Activated CD8-positive, alpha-beta T cell treated with anti-CD3 and anti-CD28 coated beads for 36 hours (primary cell): Measurements from ENCODE around the gene EPOP. TPM values are rescaled to one million over a fixed set of nuclear protein-coding genes. Genes with fewer than 3 reads are reported as not detected.

Experiments
- ATAC-seq: fragments of 200-7000 bp; cut with Tn5 transposase; one replicate; pipeline ENCODE4 v1.10.0; 2021; ENCODE audit warnings: mild to moderate bottlenecking, moderate library complexity
- CTCF ChIA-PET: fragments of 350-600 bp; sonication (Branson Sonifier 250); formaldehyde crosslinking; loops from one replicate; lab custom pipeline; 2021; ENCODE audit warnings: antibody characterized with exemption; lab: Charles Lee
- POLR2A ChIA-PET: fragments of 350-600 bp; sonication (Branson Sonifier 250); formaldehyde crosslinking; loops from one replicate; lab custom pipeline; 2021; ENCODE audit warnings: antibody characterized with exemption; lab: Charles Lee
- DNase-seq: peaks from one replicate; pipeline ENCODE4 v3.0.0-alpha.2; 2020
- H3K27ac Mint-ChIP-seq: one replicate; pipeline ENCODE4 v1.8.0; 2021; ENCODE audit warnings: mild to moderate bottlenecking, mixed read lengths
- H3K27me3 Mint-ChIP-seq: one replicate; pipeline ENCODE4 v1.8.0; 2021; ENCODE audit warnings: mixed read lengths
- H3K36me3 Mint-ChIP-seq: one replicate; pipeline ENCODE4 v1.8.0; 2021; ENCODE audit warnings: low read depth, mixed read lengths
- H3K4me1 Mint-ChIP-seq: one replicate; pipeline ENCODE4 v1.8.0; 2021; ENCODE audit warnings: low read depth, mixed read lengths
- H3K4me3 Mint-ChIP-seq: one replicate; pipeline ENCODE4 v1.8.0; 2021; ENCODE audit warnings: mild to moderate bottlenecking, moderate library complexity, mixed read lengths
- H3K9me3 Mint-ChIP-seq: one replicate; pipeline ENCODE4 v1.8.0; 2021; ENCODE audit warnings: mixed read lengths
- intact Hi-C: fragments of 100-400 bp; cut with micrococcal nuclease; formaldehyde crosslinking; loops from one replicate; pipeline ENCODE4 v1.10.0; 2022
- total RNA-seq, 2 experiments: library from RNA; stranded (reverse); gene quantifications; one replicate each; pipeline ENCODE4 v1.2.3, GENCODE V29; 2021
- TF ChIP-seq, protein P1 (sequence below): fragments of 200-600 bp; IDR thresholded peaks from one replicate; pipeline ENCODE4 v1.8.0; 2022; ENCODE audit warnings: antibody characterized with exemption, mild to moderate bottlenecking

Gene EPOP
- total RNA-seq, 2 experiments from 2014 or later: 31.8 to 32.2 TPM

DNA sequence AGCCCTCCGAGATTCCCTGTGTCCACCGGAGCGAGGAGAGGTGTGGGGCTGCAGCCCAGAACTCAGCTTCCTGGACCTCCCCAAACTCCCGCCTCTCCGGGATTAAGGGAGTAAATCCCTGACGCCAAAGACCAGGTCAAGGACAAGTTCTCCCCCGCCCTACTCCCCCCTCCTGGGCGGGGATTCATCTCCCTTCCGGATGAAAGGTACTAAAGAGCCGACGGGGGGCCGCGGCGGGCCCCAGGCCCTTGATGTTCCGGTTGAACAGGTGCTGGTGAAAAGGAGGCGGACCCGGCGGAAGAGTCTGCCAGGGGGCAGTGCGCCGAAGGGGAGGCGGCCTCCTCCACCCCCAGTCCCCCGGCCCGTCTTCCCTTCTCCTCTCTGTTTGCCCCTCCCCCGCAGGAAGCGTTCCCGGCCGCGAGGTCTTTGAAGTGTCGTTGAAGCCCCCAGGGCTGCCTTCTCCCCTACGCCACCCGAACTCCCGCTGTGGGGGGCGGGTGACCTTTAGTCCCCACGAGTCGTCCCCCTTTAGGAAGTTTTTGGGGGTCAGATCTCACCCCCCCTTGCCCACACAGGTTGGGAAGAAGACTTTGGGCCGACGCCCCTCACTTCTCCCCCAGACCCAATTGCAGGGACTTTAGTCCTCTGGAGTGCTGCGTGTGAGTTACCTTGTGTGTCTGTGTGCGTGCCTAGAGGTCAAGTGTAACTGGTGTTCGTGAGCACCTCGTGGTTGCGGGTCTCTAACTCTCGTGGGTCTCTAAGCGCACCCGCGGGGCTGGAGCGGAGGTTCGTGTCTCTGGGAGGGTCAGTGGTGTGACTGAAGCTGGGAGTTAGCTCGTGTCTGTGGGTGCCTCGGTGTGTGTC is 29.2 kb upstream of the EPOP start:
- H3K27me3 Mint-ChIP-seq: no peaks in the 10 kb centered on the region
- no peaks in the 10 kb centered on the region for H3K9me3 Mint-ChIP-seq
- intact Hi-C loops: no loop called here
- ChIA-PET POLR2A (interaction anchor here (0.7 to 18.4 kb wide), 14 partner anchors 7 to 150 kb away, joined by 3 to 390 read pairs (median 7); partner anchors contain the start of genes CISD3, EPOP, PSMB3 and RPL23), CTCF (interaction anchor here (0.6 to 3.3 kb wide), 4 partner anchors 25 to 234 kb away, joined by 3 to 15 read pairs (median 4); no protein-coding TSS in a partner anchor)
- TF ChIP-seq, protein P1, sequence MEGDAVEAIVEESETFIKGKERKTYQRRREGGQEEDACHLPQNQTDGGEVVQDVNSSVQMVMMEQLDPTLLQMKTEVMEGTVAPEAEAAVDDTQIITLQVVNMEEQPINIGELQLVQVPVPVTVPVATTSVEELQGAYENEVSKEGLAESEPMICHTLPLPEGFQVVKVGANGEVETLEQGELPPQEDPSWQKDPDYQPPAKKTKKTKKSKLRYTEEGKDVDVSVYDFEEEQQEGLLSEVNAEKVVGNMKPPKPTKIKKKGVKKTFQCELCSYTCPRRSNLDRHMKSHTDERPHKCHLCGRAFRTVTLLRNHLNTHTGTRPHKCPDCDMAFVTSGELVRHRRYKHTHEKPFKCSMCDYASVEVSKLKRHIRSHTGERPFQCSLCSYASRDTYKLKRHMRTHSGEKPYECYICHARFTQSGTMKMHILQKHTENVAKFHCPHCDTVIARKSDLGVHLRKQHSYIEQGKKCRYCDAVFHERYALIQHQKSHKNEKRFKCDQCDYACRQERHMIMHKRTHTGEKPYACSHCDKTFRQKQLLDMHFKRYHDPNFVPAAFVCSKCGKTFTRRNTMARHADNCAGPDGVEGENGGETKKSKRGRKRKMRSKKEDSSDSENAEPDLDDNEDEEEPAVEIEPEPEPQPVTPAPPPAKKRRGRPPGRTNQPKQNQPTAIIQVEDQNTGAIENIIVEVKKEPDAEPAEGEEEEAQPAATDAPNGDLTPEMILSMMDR: no peak
- peak overlapping the region; percentile 98 for H3K27ac Mint-ChIP-seq
- peak; percentile 93 for DNase-seq
- ATAC-seq: peak; percentile 12
- H3K4me3 Mint-ChIP-seq: peak overlapping the region; percentile 90
- peaks cover 33% of the 10 kb centered on the region for H3K36me3 Mint-ChIP-seq
- H3K4me1 Mint-ChIP-seq: peaks cover 40% of the 10 kb centered on the region

DNA sequence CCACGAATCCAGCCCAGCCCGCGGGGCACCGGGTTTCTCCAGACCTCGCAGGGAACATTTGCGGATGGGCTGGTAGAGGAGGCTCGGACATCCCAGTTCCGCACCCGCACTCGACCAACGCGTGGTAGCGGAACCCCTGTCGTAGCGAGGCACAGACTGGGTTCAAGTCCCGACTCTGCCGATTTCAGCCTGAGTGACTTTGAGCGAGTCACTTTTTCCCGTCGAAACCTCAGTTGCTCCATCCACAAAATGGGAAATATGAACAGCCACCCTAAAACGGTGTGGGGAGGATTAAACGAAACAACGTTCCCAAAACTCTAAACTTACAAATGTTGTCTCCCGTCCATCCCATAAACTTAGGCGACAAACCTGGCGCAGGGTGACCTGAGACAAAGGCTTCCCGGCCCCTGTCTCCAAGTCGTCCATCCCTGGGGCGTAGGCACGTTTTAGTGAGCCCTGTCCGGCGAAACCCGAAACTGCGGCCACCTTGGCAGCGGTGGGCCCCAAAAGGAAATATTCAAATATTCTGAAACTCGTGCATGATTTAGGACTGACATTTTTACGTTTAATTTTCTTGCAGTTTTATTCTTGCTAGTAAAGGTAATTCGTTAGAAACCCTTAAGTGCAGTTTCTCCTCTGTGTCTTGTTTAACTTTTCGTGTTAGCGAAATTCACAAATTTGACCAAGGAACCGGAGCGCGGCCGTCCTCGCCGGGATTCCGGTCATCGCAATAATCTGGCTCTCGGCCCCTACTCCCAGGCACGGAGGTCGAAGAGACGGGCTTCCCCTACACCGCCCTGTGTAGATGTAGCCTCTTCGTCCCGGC is 28.4 kb upstream of the EPOP start:
- peak overlapping the region; percentile 98 for H3K27ac Mint-ChIP-seq
- peaks cover 29% of the 10 kb centered on the region for H3K36me3 Mint-ChIP-seq
- H3K4me3 Mint-ChIP-seq: peak overlapping the region; percentile 90
- peak; percentile 50 for DNase-seq
- H3K4me1 Mint-ChIP-seq: peaks cover 40% of the 10 kb centered on the region
- CTCF ChIA-PET: interaction anchor here (1.6 to 3.3 kb wide), 2 partner anchors 26 to 27 kb away, joined by 7 to 15 read pairs; no protein-coding TSS in a partner anchor
- H3K9me3 Mint-ChIP-seq: no peaks in the 10 kb centered on the region
- POLR2A ChIA-PET: interaction anchor here (0.6 to 18.4 kb wide), 6 partner anchors 8 to 49 kb away, joined by 3 to 390 read pairs (median 16); partner anchors contain the start of genes CISD3, EPOP and PSMB3
- no peaks in the 10 kb centered on the region for H3K27me3 Mint-ChIP-seq
- TF ChIP-seq, protein P1: no peak
- ATAC-seq: no peak
- intact Hi-C loops: no loop called here

DNA sequence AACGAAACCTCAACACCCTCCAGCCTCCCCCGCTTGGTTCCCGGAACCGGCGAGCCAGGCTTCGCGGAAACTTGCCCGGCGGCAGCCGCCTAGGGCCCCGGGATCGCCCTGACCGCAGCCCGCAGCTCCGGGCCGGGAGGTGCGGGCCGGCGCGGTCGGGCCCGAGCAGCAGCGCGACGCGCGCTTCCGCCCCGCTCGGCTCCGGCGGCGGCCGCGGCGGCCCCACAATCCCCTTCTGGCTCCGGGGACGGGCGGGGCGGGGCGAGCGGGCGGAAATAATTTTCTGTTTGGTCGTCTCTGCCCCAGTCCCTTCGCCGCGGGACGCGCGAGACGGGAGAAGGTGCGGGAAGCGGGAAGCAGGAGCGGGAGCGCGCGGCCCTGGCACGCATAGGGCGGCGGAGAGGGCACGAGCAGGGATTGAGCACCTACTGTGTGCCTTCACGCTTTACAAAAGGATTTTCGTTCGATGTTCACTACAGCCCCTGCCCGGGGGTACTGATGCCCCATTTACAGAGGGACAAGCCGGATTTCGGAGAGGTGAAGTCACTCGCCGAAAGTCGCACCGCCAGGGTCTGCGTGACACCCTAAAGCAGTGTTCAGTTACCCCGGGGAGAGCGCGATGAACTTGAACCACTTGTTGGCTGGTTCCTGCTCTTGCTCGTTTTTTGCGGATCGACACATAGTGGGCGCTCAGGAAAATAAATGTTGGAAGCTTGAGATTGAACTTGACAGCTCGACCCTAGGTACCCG is 27.6 kb upstream of the EPOP start:
- peak; percentile 86 for DNase-seq
- H3K36me3 Mint-ChIP-seq: peaks cover 22% of the 10 kb centered on the region
- intact Hi-C loops: no loop called here

More for the DNA sequence above, 27.6 kb upstream of the EPOP start:
- Mint-ChIP-seq H3K9me3 (no peaks in the 10 kb centered on the region), H3K4me3 (peak overlapping the region; percentile 90), H3K4me1 (peaks cover 38% of the 10 kb centered on the region), H3K27ac (peak overlapping the region; percentile 98), H3K27me3 (no peaks in the 10 kb centered on the region)
- TF ChIP-seq, protein P1: no peak
- CTCF ChIA-PET: interaction anchor here (0.9 to 2.9 kb wide), 3 partner anchors 26 to 33 kb away, joined by 3 to 16 read pairs (median 7); no protein-coding TSS in a partner anchor
- peak; percentile 6 for ATAC-seq
- POLR2A ChIA-PET: interaction anchor here (0.6 to 18.4 kb wide), 9 partner anchors 9 to 180 kb away, joined by 3 to 390 read pairs (median 10); partner anchors contain the start of genes CISD3, EPOP and PSMB3
